PC-9 (cell line): ENCODE data around the gene TBL2. TPM values are rescaled to one million over a fixed set of nuclear protein-coding genes. Genes with fewer than 3 reads are reported as not detected.
"Not testable (repeated sequence)": the region's sequence is repeated elsewhere in the genome, so short reads cannot be mapped to it uniquely, and the experiment has no call there.

Experiments
- BruUV-seq: library from RNA; stranded (reverse); fragments of 400-500 nt; replicated peaks from 2 replicates; lab custom pipeline; 2021; lab: Mats Ljungman, UMichigan
- CTCF ChIA-PET: fragments of 300-600 bp; sonication (Branson Sonifier 250); formaldehyde crosslinking; loops from one replicate; lab custom pipeline; 2022; ENCODE audit warnings: antibody characterized with exemption; lab: Charles Lee
- POLR2A ChIA-PET: fragments of 300-600 bp; sonication (Branson Sonifier 250); formaldehyde crosslinking; loops from one replicate; lab custom pipeline; 2022; ENCODE audit warnings: antibody characterized with exemption; ENCODE audit not compliant: unreplicated experiment; lab: Charles Lee
- DNase-seq, 2 experiments: peaks; one replicate each; pipeline versions ENCODE4 v3.0.0 to v3.0.0-alpha.2; 2015 to 2022; ENCODE audit warnings: mixed read lengths in 1 of 2
- H2AFZ ChIP-seq: fragments of 200-600 bp; sonication (generic); 2 replicates; pipeline ENCODE4 v1.8.1; 2017; ENCODE audit warnings: antibody characterized with exemption
- H3F3A ChIP-seq: fragments of 200-600 bp; sonication (generic); 2 replicates; pipeline ENCODE4 v1.8.1; 2017; ENCODE audit warnings: antibody characterized with exemption, mild to moderate bottlenecking, low read depth; ENCODE audit not compliant: insufficient read depth
- H3K27ac ChIP-seq: fragments of 200-600 bp; sonication (generic); 2 replicates; pipeline ENCODE4 v1.6.1; 2016; ENCODE audit warnings: mixed run types
- H3K27me3 ChIP-seq: fragments of 200-600 bp; sonication (generic); 2 replicates; pipeline ENCODE4 v1.6.1; 2016; ENCODE audit warnings: low read depth, mixed run types; ENCODE audit not compliant: insufficient read depth
- H3K36me3 ChIP-seq: fragments of 200-600 bp; sonication (generic); 2 replicates; pipeline ENCODE4 v1.6.1; 2016; ENCODE audit warnings: low read depth, mixed run types
- H3K4me1 ChIP-seq: fragments of 200-600 bp; sonication (generic); replicated peaks from 2 replicates; pipeline ENCODE4 v1.6.1; 2016; ENCODE audit warnings: mixed run types; ENCODE audit not compliant: insufficient read depth
- H3K4me2 ChIP-seq: fragments of 200-600 bp; sonication (generic); 2 replicates; pipeline ENCODE4 v1.6.1; 2017; ENCODE audit warnings: mixed run types
- H3K4me3 ChIP-seq: fragments of 200-600 bp; sonication (generic); 2 replicates; pipeline ENCODE4 v1.6.1; 2016; ENCODE audit warnings: mixed run types
- H3K79me2 ChIP-seq: fragments of 200-600 bp; sonication (generic); 2 replicates; pipeline ENCODE4 v1.6.1; 2017; ENCODE audit warnings: low read depth, mixed run types
- H3K9me2 ChIP-seq: fragments of 200-600 bp; sonication (generic); 2 replicates; pipeline ENCODE4 v1.8.1; 2017; ENCODE audit warnings: mild to moderate bottlenecking; ENCODE audit not compliant: insufficient read depth
- H3K9me3 ChIP-seq: fragments of 200-600 bp; sonication (generic); 2 replicates; pipeline ENCODE4 v1.8.1; 2016; ENCODE audit warnings: low read depth; ENCODE audit not compliant: insufficient read depth
- H4K20me1 ChIP-seq: fragments of 200-600 bp; sonication (generic); 2 replicates; pipeline ENCODE4 v1.8.1; 2017; ENCODE audit not compliant: insufficient read depth
- EZH2 ChIP-seq: fragments of 200-600 bp; sonication (generic); IDR thresholded peaks from 2 replicates; pipeline ENCODE4 v1.8.0; 2017; ENCODE audit warnings: antibody characterized with exemption, low read depth
- intact Hi-C: fragments of 100-400 bp; cut with micrococcal nuclease; formaldehyde crosslinking; loops from one replicate; pipeline ENCODE4 v1.10.0; 2022; ENCODE audit not compliant: unreplicated experiment
- total RNA-seq: library from RNA; stranded (reverse); gene quantifications from 2 replicates; pipeline ENCODE4 v1.2.3, GENCODE V29; 2021
- TF ChIP-seq, protein P1 (sequence below): fragments of 200-600 bp; sonication (generic); conservative IDR thresholded peaks from 2 replicates; pipeline ENCODE4 v1.6.1; 2017; ENCODE audit warnings: mixed run types, antibody characterized with exemption, mild to moderate bottlenecking, moderate library complexity

Gene TBL2
- total RNA-seq, 1 experiment from 2014 or later = 49.2 TPM

DNA sequence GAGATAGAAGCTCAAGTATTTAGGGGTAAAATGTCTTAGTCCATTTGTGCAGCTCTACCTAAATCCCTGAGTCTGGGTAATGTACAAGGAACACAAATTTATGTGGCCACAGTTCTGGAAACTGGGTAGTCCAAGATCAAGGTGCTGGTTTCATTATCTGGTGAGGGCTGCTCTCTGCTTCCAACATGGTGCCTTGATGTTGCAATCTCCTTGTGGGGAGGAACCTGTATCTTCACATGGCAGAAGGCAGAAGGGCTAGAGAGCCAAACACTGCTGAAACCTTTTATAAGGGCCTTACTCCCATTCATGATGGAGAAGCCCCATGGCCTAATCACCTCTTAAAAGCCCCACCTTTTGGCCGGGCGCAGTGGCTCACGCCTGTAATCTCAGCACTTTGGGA, 47.6 kb downstream of the TBL2 start:
- no peak overlapping the region for H3K27ac ChIP-seq
- H3K36me3 ChIP-seq = no peaks in the 10 kb centered on the region
- H3K79me2 ChIP-seq = no peaks in the 10 kb centered on the region
- no peak for DNase-seq
- no peak for TF ChIP-seq EZH2
- TF ChIP-seq, protein P1, sequence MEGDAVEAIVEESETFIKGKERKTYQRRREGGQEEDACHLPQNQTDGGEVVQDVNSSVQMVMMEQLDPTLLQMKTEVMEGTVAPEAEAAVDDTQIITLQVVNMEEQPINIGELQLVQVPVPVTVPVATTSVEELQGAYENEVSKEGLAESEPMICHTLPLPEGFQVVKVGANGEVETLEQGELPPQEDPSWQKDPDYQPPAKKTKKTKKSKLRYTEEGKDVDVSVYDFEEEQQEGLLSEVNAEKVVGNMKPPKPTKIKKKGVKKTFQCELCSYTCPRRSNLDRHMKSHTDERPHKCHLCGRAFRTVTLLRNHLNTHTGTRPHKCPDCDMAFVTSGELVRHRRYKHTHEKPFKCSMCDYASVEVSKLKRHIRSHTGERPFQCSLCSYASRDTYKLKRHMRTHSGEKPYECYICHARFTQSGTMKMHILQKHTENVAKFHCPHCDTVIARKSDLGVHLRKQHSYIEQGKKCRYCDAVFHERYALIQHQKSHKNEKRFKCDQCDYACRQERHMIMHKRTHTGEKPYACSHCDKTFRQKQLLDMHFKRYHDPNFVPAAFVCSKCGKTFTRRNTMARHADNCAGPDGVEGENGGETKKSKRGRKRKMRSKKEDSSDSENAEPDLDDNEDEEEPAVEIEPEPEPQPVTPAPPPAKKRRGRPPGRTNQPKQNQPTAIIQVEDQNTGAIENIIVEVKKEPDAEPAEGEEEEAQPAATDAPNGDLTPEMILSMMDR = no peak
- H4K20me1 ChIP-seq = no peaks in the 10 kb centered on the region
- CTCF ChIA-PET = no interaction called here
- no peak overlapping the region for H3K4me3 ChIP-seq
- no peaks in the 10 kb centered on the region for H3K9me3 ChIP-seq
- H2AFZ ChIP-seq = no peak overlapping the region
- no peaks in the 10 kb centered on the region; the same call in 1 of the 2 replicates for H3F3A ChIP-seq
- H3K4me2 ChIP-seq = no peak overlapping the region
- H3K27me3 ChIP-seq = no peaks in the 10 kb centered on the region
- no peaks in the 10 kb centered on the region for H3K9me2 ChIP-seq
- POLR2A ChIA-PET = no interaction called here
- intact Hi-C loops = no loop called here
- no TSS peak for BruUV-seq
- H3K4me1 ChIP-seq = no peaks in the 10 kb centered on the region

DNA sequence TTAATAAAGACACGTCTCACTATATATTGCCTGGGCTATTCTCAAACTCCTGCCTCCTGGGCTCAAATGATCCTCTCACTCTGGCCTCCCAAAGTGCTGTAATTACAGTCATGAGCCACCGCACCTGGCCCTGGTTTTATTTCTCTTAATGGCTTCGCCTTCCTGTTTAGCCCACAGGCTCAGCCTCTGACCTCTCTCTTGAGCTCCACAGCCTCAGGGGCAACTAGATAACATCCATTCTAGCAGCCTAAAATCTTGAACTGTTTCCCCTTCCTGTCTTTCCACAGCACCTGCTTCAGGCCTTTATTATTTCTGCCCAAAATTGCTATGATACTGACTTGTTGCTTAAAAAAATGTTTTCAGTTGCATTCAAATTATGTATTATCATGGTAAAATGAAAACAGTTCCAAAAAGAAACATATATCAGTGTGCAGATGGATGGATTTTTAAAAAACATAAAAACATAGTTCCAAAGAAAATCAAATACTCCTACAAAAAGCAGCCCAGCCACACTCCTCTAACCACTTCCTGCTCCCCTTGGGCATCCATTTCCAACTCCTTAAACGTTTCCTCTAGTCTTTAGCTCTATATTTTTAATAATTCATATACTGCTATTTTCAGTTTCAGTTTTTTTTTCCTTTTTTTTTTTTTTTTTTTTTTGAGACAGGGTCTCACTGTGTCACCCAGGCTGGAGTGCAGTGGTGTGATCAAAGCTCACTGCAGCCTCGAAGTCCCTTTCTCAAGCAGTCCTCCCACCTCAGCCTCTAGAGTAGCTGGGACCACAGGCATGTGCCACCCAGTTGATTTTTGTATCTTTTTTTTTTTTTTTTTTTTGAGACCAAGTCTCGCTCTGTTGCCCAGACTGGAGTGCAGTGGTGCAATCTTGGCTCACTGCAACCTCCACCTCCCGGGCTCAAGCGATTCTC, 51.2 kb downstream of the TBL2 start:
- H3K4me1 ChIP-seq = 0 out of 2 replicates have a peak, but pooled peaks cover 4% of the 10 kb centered on the region
- no TSS peak for BruUV-seq
- H3K4me3 ChIP-seq = no peak overlapping the region
- H3K27ac ChIP-seq = no peak overlapping the region
- ChIA-PET POLR2A (interaction anchor here (0.6 to 0.8 kb wide), 3 partner anchors 31 to 832 kb away, joined by 3 to 9 read pairs (median 5); partner anchors contain the start of gene MLXIPL), CTCF (interaction anchor here (0.6 kb wide), 2 partner anchors 12 to 329 kb away, joined by 3 to 8 read pairs; no protein-coding TSS in a partner anchor)
- no peaks in the 10 kb centered on the region for H3K9me3 ChIP-seq
- no peak for DNase-seq
- peaks cover 4% of the 10 kb centered on the region; the same call in 1 of the 2 replicates for H3F3A ChIP-seq
- H2AFZ ChIP-seq = no peak overlapping the region
- no peaks in the 10 kb centered on the region for H3K36me3 ChIP-seq
- H3K4me2 ChIP-seq = no peak overlapping the region
- H3K79me2 ChIP-seq = no peaks in the 10 kb centered on the region
- no peak for TF ChIP-seq EZH2
- TF ChIP-seq, protein P1 = no peak
- H3K27me3 ChIP-seq = no peaks in the 10 kb centered on the region
- H3K9me2 ChIP-seq = no peaks in the 10 kb centered on the region
- H4K20me1 ChIP-seq = no peaks in the 10 kb centered on the region
- intact Hi-C loops = no loop called here

DNA sequence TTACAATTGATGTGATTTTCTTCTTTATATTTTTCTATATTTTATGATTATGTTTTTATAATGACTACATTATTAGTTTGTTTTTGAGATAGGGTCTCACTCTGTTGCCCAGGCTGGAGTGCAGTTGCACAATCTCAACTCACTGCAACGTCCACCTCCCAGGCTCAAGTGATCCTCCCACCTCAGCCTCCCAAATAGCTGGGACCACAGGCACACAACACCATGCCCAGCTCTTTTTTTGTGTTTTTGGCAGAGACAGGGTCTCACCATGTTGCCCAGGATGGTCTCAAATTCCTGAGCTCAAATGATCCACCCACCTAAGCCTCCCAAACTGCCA, 52.3 kb downstream of the TBL2 start:
- intact Hi-C loops, H3F3A ChIP-seq, H3K36me3 ChIP-seq, H3K9me2 ChIP-seq, H3K79me2 ChIP-seq, H3K9me3 ChIP-seq, H3K4me1 ChIP-seq, CTCF ChIA-PET, H3K27ac ChIP-seq, H3K27me3 ChIP-seq, DNase-seq, H3K4me2 ChIP-seq, H3K4me3 ChIP-seq, H2AFZ ChIP-seq, BruUV-seq, H4K20me1 ChIP-seq: not testable (repeated sequence)
- POLR2A ChIA-PET = interaction anchor here (0.6 kb wide), 1 partner anchor 134 kb away, joined by 4 read pairs; no protein-coding TSS in a partner anchor
